ENCODE measurements around the gene HEXB. TPM values are rescaled to one million over a fixed set of nuclear protein-coding genes. Genes with fewer than 3 reads are reported as not detected.
A peak's percentile ranks its signal among the peaks of the same experiment; 100 is the strongest.

HEXB gene
- total and polyA plus RNA-seq, 2 of the 13 experiments (the other 11 are each of a cell fraction or from before 2014, with no cell fraction given) = 100 to 104 TPM

DNA sequence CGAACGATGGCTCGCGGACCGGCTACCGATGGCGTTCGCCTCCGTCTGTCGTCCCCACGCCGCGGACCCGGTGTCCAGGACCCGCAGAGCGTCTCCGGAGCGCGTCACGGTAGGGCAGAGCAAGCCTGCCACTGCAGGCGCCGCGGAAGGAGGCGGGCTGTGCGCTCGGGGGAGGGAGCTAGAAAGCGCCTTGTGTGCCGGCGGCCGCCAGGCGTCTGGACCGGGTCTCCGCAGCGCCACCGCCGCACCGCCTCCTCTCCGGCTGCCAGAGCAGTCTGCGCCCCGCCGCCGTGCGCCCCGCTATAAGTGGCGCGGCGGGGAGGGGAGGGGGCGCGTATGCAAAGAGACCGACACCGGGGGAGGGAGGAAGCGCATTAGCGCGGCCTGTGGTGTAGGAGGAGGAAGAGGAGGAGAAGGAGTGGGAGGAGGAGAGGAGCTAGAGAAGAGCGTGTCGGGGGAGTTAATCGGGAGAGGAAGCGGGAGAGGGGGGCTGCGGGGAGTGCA lies 44.5 kb upstream of the HEXB start, which contains the start of gene ENC1 (continued):
- TF ChIP-seq ZNF350 (CRISPR knock-in tag; IDR thresholded peaks at IDR 0.05; ENCODE audit: borderline replicate concordance, low read depth) (peak; percentile 83), SRSF1 (optimal IDR thresholded peaks at IDR 0.05; ENCODE audit: low read depth, low read length) (peak; percentile 91), ZNF713 (CRISPR knock-in tag; IDR thresholded peaks at IDR 0.05) (no peak), CENPX (CRISPR knock-in tag; IDR thresholded peaks at IDR 0.05) (no peak), KLF12 (CRISPR knock-in tag; IDR thresholded peaks at IDR 0.05; ENCODE audit: borderline replicate concordance) (no peak), ZNF557 (CRISPR knock-in tag; IDR thresholded peaks at IDR 0.05) (peak; percentile 65; the same call in 1 of the 2 replicates), ZNF441 (CRISPR knock-in tag; IDR thresholded peaks at IDR 0.05; ENCODE audit: borderline replicate concordance) (peak; percentile 74; the same call in 1 of the 2 replicates), SOX5 (CRISPR knock-in tag; IDR thresholded peaks at IDR 0.05; ENCODE audit: borderline replicate concordance) (peak; percentile 71; the same call in 1 of the 2 replicates), PPARG (CRISPR knock-in tag; conservative IDR thresholded peaks at IDR 0.05) (0 out of 2 replicates have a peak, but pooled peaks have one; percentile 29), TRIM24 (CRISPR knock-in tag; IDR thresholded peaks at IDR 0.05) (no peak), ZNF10 (CRISPR knock-in tag; IDR thresholded peaks at IDR 0.05; ENCODE audit: borderline replicate concordance, low read depth) (no peak), ZNF781 (CRISPR knock-in tag; IDR thresholded peaks at IDR 0.05; ENCODE audit: borderline replicate concordance, not compliant biosample characterization) (no peak), ATRX (CRISPR knock-in tag; IDR thresholded peaks at IDR 0.05; ENCODE audit: borderline replicate concordance) (no peak), DNMT3B (CRISPR knock-in tag; conservative IDR thresholded peaks at IDR 0.05) (no peak), ZFP36 (IDR thresholded peaks at IDR 0.05; ENCODE audit: borderline replicate concordance, low read depth, low read length, partially characterized antibody) (no peak), NFIB (CRISPR knock-in tag; IDR thresholded peaks at IDR 0.05; ENCODE audit: borderline replicate concordance) (no peak), CBX2 (IDR thresholded peaks at IDR 0.05; ENCODE audit: low read depth, low read length) (no peak), CBX2 (CRISPR knock-in tag; IDR thresholded peaks at IDR 0.05; ENCODE audit: low read depth) (0 out of 2 replicates have a peak, but pooled peaks have one; percentile 74)
- TF ChIP-seq, protein P1, sequence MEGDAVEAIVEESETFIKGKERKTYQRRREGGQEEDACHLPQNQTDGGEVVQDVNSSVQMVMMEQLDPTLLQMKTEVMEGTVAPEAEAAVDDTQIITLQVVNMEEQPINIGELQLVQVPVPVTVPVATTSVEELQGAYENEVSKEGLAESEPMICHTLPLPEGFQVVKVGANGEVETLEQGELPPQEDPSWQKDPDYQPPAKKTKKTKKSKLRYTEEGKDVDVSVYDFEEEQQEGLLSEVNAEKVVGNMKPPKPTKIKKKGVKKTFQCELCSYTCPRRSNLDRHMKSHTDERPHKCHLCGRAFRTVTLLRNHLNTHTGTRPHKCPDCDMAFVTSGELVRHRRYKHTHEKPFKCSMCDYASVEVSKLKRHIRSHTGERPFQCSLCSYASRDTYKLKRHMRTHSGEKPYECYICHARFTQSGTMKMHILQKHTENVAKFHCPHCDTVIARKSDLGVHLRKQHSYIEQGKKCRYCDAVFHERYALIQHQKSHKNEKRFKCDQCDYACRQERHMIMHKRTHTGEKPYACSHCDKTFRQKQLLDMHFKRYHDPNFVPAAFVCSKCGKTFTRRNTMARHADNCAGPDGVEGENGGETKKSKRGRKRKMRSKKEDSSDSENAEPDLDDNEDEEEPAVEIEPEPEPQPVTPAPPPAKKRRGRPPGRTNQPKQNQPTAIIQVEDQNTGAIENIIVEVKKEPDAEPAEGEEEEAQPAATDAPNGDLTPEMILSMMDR (CRISPR knock-in tag; IDR thresholded peaks at IDR 0.05) = peak; percentile 68
- TF ChIP-seq, protein P2, sequence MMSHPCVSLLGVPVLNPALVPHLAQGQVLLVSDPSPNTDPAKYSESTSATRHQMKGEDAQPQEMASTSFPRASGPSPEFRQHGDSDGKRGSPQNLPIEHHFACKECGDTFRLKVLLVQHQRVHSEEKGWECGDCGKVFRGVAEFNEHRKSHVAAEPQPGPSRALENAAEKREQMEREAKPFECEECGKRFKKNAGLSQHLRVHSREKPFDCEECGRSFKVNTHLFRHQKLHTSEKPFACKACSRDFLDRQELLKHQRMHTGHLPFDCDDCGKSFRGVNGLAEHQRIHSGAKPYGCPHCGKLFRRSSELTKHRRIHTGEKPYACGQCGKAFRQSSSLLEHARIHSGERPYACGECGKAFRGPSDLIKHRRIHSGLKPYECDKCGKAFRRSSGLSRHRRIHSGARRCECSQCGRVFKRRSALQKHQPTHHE (CRISPR knock-in tag; IDR thresholded peaks at IDR 0.05; ENCODE audit: borderline replicate concordance) = peak; percentile 83; the same call in 1 of the 2 replicates
- TF ChIP-seq, protein P3, sequence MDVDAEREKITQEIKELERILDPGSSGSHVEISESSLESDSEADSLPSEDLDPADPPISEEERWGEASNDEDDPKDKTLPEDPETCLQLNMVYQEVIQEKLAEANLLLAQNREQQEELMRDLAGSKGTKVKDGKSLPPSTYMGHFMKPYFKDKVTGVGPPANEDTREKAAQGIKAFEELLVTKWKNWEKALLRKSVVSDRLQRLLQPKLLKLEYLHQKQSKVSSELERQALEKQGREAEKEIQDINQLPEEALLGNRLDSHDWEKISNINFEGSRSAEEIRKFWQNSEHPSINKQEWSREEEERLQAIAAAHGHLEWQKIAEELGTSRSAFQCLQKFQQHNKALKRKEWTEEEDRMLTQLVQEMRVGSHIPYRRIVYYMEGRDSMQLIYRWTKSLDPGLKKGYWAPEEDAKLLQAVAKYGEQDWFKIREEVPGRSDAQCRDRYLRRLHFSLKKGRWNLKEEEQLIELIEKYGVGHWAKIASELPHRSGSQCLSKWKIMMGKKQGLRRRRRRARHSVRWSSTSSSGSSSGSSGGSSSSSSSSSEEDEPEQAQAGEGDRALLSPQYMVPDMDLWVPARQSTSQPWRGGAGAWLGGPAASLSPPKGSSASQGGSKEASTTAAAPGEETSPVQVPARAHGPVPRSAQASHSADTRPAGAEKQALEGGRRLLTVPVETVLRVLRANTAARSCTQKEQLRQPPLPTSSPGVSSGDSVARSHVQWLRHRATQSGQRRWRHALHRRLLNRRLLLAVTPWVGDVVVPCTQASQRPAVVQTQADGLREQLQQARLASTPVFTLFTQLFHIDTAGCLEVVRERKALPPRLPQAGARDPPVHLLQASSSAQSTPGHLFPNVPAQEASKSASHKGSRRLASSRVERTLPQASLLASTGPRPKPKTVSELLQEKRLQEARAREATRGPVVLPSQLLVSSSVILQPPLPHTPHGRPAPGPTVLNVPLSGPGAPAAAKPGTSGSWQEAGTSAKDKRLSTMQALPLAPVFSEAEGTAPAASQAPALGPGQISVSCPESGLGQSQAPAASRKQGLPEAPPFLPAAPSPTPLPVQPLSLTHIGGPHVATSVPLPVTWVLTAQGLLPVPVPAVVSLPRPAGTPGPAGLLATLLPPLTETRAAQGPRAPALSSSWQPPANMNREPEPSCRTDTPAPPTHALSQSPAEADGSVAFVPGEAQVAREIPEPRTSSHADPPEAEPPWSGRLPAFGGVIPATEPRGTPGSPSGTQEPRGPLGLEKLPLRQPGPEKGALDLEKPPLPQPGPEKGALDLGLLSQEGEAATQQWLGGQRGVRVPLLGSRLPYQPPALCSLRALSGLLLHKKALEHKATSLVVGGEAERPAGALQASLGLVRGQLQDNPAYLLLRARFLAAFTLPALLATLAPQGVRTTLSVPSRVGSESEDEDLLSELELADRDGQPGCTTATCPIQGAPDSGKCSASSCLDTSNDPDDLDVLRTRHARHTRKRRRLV (CRISPR knock-in tag; IDR thresholded peaks at IDR 0.05) = no peak
- TF ChIP-seq, protein P4, sequence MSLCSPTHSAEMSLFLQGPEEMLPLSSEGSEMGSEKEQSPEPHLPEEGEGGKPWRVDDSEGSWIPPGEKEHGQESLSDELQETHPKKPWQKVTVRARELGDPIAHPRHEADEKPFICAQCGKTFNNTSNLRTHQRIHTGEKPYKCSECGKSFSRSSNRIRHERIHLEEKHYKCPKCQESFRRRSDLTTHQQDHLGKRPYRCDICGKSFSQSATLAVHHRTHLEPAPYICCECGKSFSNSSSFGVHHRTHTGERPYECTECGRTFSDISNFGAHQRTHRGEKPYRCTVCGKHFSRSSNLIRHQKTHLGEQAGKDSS (CRISPR knock-in tag; IDR thresholded peaks at IDR 0.05; ENCODE audit: borderline replicate concordance, low read depth) = no peak; the same call in 1 of the 2 replicates

Measured in HepG2 (cell line).